K562 (cell line): Measurements from ENCODE around the gene VTCN1. TPM values are rescaled to one million over a fixed set of nuclear protein-coding genes. Genes with fewer than 3 reads are reported as not detected.

Source experiments
- ATAC-seq: fragments of 200-7000 bp; cut with Tn5 transposase; 3 replicates; pipeline ENCODE4 v1.9.1; 2020; ENCODE audit warnings: moderate library complexity
- BruUV-seq: library from RNA; stranded (reverse); fragments of 400-500 nt; replicated peaks from 2 replicates; lab custom pipeline; 2021; lab: Mats Ljungman, UMichigan
- CTCF ChIA-PET: fragments of 300-600 bp; formaldehyde crosslinking; extraction: SDS; loops from one replicate; lab custom pipeline; 2021; ENCODE audit warnings: low intra/inter-chr PET ratio; lab: Yijun Ruan, JAX
- POLR2A ChIA-PET: fragments of 300-600, 350-650 bp; sonication (Branson Sonifier 250); formaldehyde crosslinking; extraction: SDS; loops from one replicate; lab custom pipeline; 2021; ENCODE audit warnings: antibody characterized with exemption, inconsistent platforms; lab: Yijun Ruan, JAX
- DNase-seq, 4 experiments: peaks; one replicate each; pipeline versions ENCODE4 v3.0.0 to v3.0.0-alpha.2; 2011 to 2018; ENCODE audit warnings: low spot score in 3 of 4, mixed read lengths in 3 of 4; ENCODE audit errors: extremely low read depth in 1 of 4
- FAIRE-seq: peaks from 2 replicates; lab custom pipeline; 2011; peaks lifted over from hg19 to GRCh38; lab: Jason Lieb, UNC
- H2AFZ ChIP-seq: 2 replicates; pipeline ENCODE4 v1.6.0; 2011; ENCODE audit warnings: low read depth, low read length, control low read depth, inconsistent platforms
- H3K27ac ChIP-seq: fragments of 200-600 bp; 3 replicates; pipeline ENCODE4 v1.8.0; 2011; ENCODE audit warnings: low read depth, mild to moderate bottlenecking, control low read depth, inconsistent platforms, low read length, moderate library complexity, mixed read lengths; ENCODE audit errors: extremely low read depth
- H3K27me3 ChIP-seq, 2 experiments: fragments of 300-600 bp in 1 of 2; 2 replicates in 1 of 2; 3 replicates in 1 of 2; pipeline versions ENCODE4 v1.6.0 to v1.8.0; 2011; ENCODE audit warnings: inconsistent platforms in 2 of 2, low read length in 2 of 2, mild to moderate bottlenecking in 1 of 2, mixed read lengths in 1 of 2, moderate library complexity in 1 of 2; ENCODE audit not compliant: control insufficient read depth in 2 of 2, insufficient read depth in 2 of 2
- H3K36me3 ChIP-seq: fragments of 300-600 bp; 3 replicates; pipeline ENCODE4 v1.8.0; 2011; ENCODE audit warnings: mild to moderate bottlenecking, low read length, inconsistent platforms; ENCODE audit not compliant: control insufficient read depth, insufficient read depth
- H3K4me1 ChIP-seq, 2 experiments: fragments of 200-600 bp in 1 of 2; replicated peaks in 1 of 2; 2 replicates in 1 of 2; 3 replicates in 1 of 2; pipeline versions ENCODE4 v1.5.1 to v1.8.0; 2011; ENCODE audit warnings: inconsistent platforms in 2 of 2, low read length in 2 of 2, mild to moderate bottlenecking in 1 of 2, mixed read lengths in 1 of 2, moderate library complexity in 1 of 2; ENCODE audit not compliant: control insufficient read depth in 2 of 2, insufficient read depth in 2 of 2
- H3K4me2 ChIP-seq: 2 replicates; pipeline ENCODE4 v1.6.1; 2011; ENCODE audit warnings: low read length, control low read depth, inconsistent platforms, mixed read lengths; ENCODE audit not compliant: insufficient read depth
- H3K4me3 ChIP-seq: fragments of 200-600 bp; sonication (generic), shearing (Covaris generic); 2 replicates; pipeline ENCODE4 v1.5.1; 2016; ENCODE audit warnings: control low read depth, inconsistent platforms
- H3K79me2 ChIP-seq: fragments of 200-600 bp; 3 replicates; pipeline ENCODE4 v1.8.0; 2011; ENCODE audit warnings: low read length, inconsistent platforms; ENCODE audit not compliant: control insufficient read depth, insufficient read depth
- H3K9ac ChIP-seq, 2 experiments: 2 replicates each; pipeline versions ENCODE4 v1.6.0 to v1.6.1; 2011; ENCODE audit warnings: low read depth in 2 of 2, low read length in 2 of 2, control low read depth in 1 of 2, inconsistent platforms in 1 of 2, mild to moderate bottlenecking in 1 of 2, mixed read lengths in 1 of 2; ENCODE audit not compliant: insufficient read depth in 1 of 2
- H3K9me1 ChIP-seq: one replicate; pipeline ENCODE4 v1.6.0; 2011; ENCODE audit warnings: inconsistent platforms, mild to moderate bottlenecking, low read length, moderate library complexity; ENCODE audit not compliant: control insufficient read depth, insufficient read depth
- H3K9me3 ChIP-seq: replicated peaks from 2 replicates; pipeline ENCODE4 v1.5.1; 2011; ENCODE audit warnings: low read depth, low read length, inconsistent platforms; ENCODE audit not compliant: control insufficient read depth, insufficient read depth
- H4K20me1 ChIP-seq: replicated peaks from 2 replicates; pipeline ENCODE4 v1.6.1; 2011; ENCODE audit warnings: low read length, inconsistent platforms, mixed read lengths; ENCODE audit not compliant: control insufficient read depth, insufficient read depth
- BRF2 ChIP-seq: IDR thresholded peaks from 3 replicates; pipeline ENCODE4 v1.6.1; 2011; ENCODE audit warnings: borderline replicate concordance, mild to moderate bottlenecking; ENCODE audit not compliant: insufficient read length, insufficient read depth
- ELF1 ChIP-seq: fragments of 200-800 bp; sonication (Bioruptor generic); IDR thresholded peaks from 2 replicates; pipeline ENCODE4 v1.6.1; 2016; ENCODE audit warnings: missing genetic modification characterization, missing compliant biosample characterization
- MTA1 ChIP-seq: fragments of 450-650 bp; IDR thresholded peaks from 2 replicates; pipeline ENCODE4 v1.6.1; 2017; ENCODE audit warnings: borderline replicate concordance
- POLR2AphosphoS5 ChIP-seq: IDR thresholded peaks from 2 replicates; pipeline ENCODE4 v1.6.1; 2011; ENCODE audit warnings: mild to moderate bottlenecking, low read depth, low read length, moderate library complexity; ENCODE audit not compliant: control insufficient read depth, insufficient read depth
- STAT5B ChIP-seq: fragments of 250-450 bp; sonication (Bioruptor Pico); IDR thresholded peaks from 2 replicates; pipeline ENCODE4 v1.8.0; 2021; ENCODE audit warnings: mild to moderate bottlenecking, inconsistent platforms
- STAT6 ChIP-seq: sonication (generic); formaldehyde crosslinking; IDR thresholded peaks from 2 replicates; pipeline ENCODE4 v1.8.1; 2023; ENCODE audit warnings: mild to moderate bottlenecking, missing genetic modification reagents
- TSC22D4 ChIP-seq: fragments of 450-650 bp; IDR thresholded peaks from 2 replicates; pipeline ENCODE4 v1.6.1; 2016; ENCODE audit warnings: missing genetic modification characterization, missing biosample characterization, control low read depth
- WGBS: fragments of 100-300 bp; shearing (Covaris generic); methylation state at CpG from one replicate; pipeline ENCODE4 v1.1.6; 2016; ENCODE audit warnings: low coverage, mixed read lengths; ENCODE audit not compliant: insufficient coverage; ENCODE audit errors: missing lambda C conversion rate; 5-methylcytosine and 5-hydroxymethylcytosine counted together
- in situ Hi-C: fragments of 300-500 bp; cut with MboI; formaldehyde crosslinking; loops from 4 replicates; pipeline ENCODE4 v1.15.0; 2018; ENCODE audit warnings: inconsistent platforms, mixed read lengths
- intact Hi-C: fragments of 100-400 bp; cut with micrococcal nuclease; formaldehyde crosslinking; loops from 2 replicates; pipeline ENCODE4 v1.14.2; 2022
- polyA plus RNA-seq, 8 experiments: library from polyadenylated mRNA; depleted of rRNA in 4 of 8; stranded (reverse) in 5 of 8; unstranded in 3 of 8; fragments of >200 nt; fragmentation: Nextera tagmentation in 2 of 8; fragmentation: Illumina TruSeq in 1 of 8; extraction: Ambion mirVana in 2 of 8; extraction: Trizol in 1 of 8; gene quantifications; 2 replicates each; pipeline versions ENCODE4 v1.2.1 to v1.2.3, GENCODE V29; 2011 to 2014; ENCODE audit warnings: inconsistent platforms in 1 of 8, missing spikeins in 1 of 8
- total RNA-seq, 7 experiments: library from RNA; depleted of rRNA in 6 of 7; stranded (reverse); fragments of >200 nt in 6 of 7; fragmentation: Illumina TruSeq in 2 of 7; extraction: Trizol in 2 of 7; gene quantifications; 2 replicates each; pipeline versions ENCODE4 v1.2.1 to v1.2.3, GENCODE V29; 2011 to 2021; ENCODE audit warnings: low replicate concordance in 1 of 7

VTCN1 gene
- total and polyA plus RNA-seq, 9 of the 15 experiments (the other 6 are each of a cell fraction or from before 2014, with no cell fraction given) = not detected

- TF ChIP-seq STAT6 (CRISPR knock-in tag) (no peak), POLR2AphosphoS5 (no peak), BRF2 (no peak)
Measured at GRCh38 chr1:117162816-117163215, 47.9 kb downstream of the VTCN1 start (continued).

- DNase-seq = no peak
- peaks cover 3 to 10% of the 10 kb centered on the region in 2 experiments; a peak in 2 of 5 replicates for H3K27me3 ChIP-seq
- POLR2A ChIA-PET = interaction anchor here (0.5 kb wide), 1 partner anchor 181 kb away, joined by 3 read pairs; no protein-coding TSS in a partner anchor
- no peaks in the 10 kb centered on the region for H3K9me1 ChIP-seq
- FAIRE-seq = no peak
- intact Hi-C loops = no loop called here
- no peaks in the 10 kb centered on the region for H3K79me2 ChIP-seq
- WGBS = 0% methylated on average over 1 of the region's 1 CpG
- H4K20me1 ChIP-seq = no peaks in the 10 kb centered on the region
- no peak for ATAC-seq
- no peak overlapping the region for H3K27ac ChIP-seq
- CTCF ChIA-PET = no interaction called here
- TF ChIP-seq ELF1 (tag) (no peak), MTA1 (no peak), STAT5B (no peak), TSC22D4 (tag) (no peak)
- BruUV-seq = no TSS peak
- no peak overlapping the region for H2AFZ ChIP-seq
- no peak overlapping the region for H3K4me3 ChIP-seq
- no peaks in the 10 kb centered on the region for H3K4me1 ChIP-seq
- in situ Hi-C loops = no loop called here
- 0 out of 2 replicates have a peak, but pooled peaks cover 3% of the 10 kb centered on the region for H3K9me3 ChIP-seq
- H3K4me2 ChIP-seq = no peak overlapping the region
- no peaks in the 10 kb centered on the region for H3K36me3 ChIP-seq
- no peak overlapping the region for H3K9ac ChIP-seq
Measured at GRCh38 chr1:117161887-117162286, 48.8 kb downstream of the VTCN1 start.
